LNCaP clone FGC (cell line): ENCODE results near the gene AIP.
A peak's percentile ranks its signal among the peaks of the same experiment; 100 is the strongest.

ENCODE experiments used
- DNase-seq: peaks from one replicate; pipeline ENCODE4 v3.0.0-alpha.2; 2011; ENCODE audit warnings: low read depth
- H3K4me3 ChIP-seq: 2 replicates; pipeline ENCODE4 v1.5.1; 2011; ENCODE audit warnings: mild to moderate bottlenecking, low read depth, low read length, control low read depth
- TF ChIP-seq, protein P1 (sequence below): IDR thresholded peaks from 2 replicates; pipeline ENCODE4 v1.5.1; 2012; ENCODE audit warnings: mild to moderate bottlenecking; ENCODE audit not compliant: control insufficient read depth, insufficient read depth; ENCODE audit errors: extremely low read depth

Gene AIP

GRCh38 chr11:67466367-67466766 lies 16.5 kb upstream of the AIP start:
- no peak overlapping the region for H3K4me3 ChIP-seq
- TF ChIP-seq, protein P1, sequence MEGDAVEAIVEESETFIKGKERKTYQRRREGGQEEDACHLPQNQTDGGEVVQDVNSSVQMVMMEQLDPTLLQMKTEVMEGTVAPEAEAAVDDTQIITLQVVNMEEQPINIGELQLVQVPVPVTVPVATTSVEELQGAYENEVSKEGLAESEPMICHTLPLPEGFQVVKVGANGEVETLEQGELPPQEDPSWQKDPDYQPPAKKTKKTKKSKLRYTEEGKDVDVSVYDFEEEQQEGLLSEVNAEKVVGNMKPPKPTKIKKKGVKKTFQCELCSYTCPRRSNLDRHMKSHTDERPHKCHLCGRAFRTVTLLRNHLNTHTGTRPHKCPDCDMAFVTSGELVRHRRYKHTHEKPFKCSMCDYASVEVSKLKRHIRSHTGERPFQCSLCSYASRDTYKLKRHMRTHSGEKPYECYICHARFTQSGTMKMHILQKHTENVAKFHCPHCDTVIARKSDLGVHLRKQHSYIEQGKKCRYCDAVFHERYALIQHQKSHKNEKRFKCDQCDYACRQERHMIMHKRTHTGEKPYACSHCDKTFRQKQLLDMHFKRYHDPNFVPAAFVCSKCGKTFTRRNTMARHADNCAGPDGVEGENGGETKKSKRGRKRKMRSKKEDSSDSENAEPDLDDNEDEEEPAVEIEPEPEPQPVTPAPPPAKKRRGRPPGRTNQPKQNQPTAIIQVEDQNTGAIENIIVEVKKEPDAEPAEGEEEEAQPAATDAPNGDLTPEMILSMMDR, result no peak
- no peak for DNase-seq

GRCh38 chr11:67466962-67467771 lies 15.7 kb upstream of the AIP start:
- peak overlapping the region; percentile 76 for H3K4me3 ChIP-seq
- TF ChIP-seq, protein P1, result no peak
- no peak for DNase-seq

GRCh38 chr11:67468056-67468455 lies 14.8 kb upstream of the AIP start:
- peak; percentile 89 for DNase-seq
- TF ChIP-seq, protein P1, result no peak

DNA sequence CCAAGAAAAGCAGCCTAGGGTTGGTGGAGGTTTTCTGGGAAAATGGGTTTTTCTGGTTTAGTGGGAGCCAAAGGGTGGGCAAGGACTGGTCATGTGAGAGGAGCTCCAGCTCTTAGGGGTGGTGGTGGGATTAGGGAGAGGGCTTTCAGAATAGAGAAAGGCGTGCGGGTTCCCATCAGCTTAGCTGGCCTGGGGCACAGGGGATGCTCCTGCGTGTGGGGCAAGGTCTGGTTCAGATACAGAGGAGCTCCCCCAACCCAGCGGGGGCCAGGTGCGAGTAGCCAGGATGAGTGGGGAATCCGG lies 14.4 kb upstream of the AIP start:
- no peak for DNase-seq
- H3K4me3 ChIP-seq, result peak overlapping the region; percentile 76
- TF ChIP-seq, protein P1, result no peak

More at GRCh38 chr11:67468056-67468455, 14.8 kb upstream of the AIP start:
- H3K4me3 ChIP-seq, result peak overlapping the region; percentile 76

- H3K4me3 ChIP-seq, result peak within 1 kb of the TSS; percentile 76
- TF ChIP-seq, protein P1, result peak; percentile 59
- peak; percentile 58 for DNase-seq
These were observed 13.9 kb upstream of the AIP start, which contains the start of gene TMEM134 for GRCh38 chr11:67468759-67469507. TSS of gene TMEM134 (minus strand) at chr11:67469251. CDS start at chr11:67469192, 59 bp downstream.

- H3K4me3 ChIP-seq, result peak overlapping the region; percentile 76
- TF ChIP-seq, protein P1, result no peak
- DNase-seq, result no peak
These were observed 13.4 kb upstream of the AIP start for GRCh38 chr11:67469508-67469811.
